Right kidney (tissue), 1 donor: Measurements from ENCODE around the gene RNF128.
A peak's percentile ranks its signal among the peaks of the same experiment; 100 is the strongest.
"Not testable (repeated sequence)": the region's sequence is repeated elsewhere in the genome, so short reads cannot be mapped to it uniquely, and the experiment has no call there.

Experiments
- DNase-seq: peaks from one replicate; pipeline ENCODE4 v3.0.0-alpha.2; 2016

Gene RNF128

GRCh38 chrX:106742805-106743204, 16.3 kb downstream of the RNF128 start:
- no peak for DNase-seq

DNA sequence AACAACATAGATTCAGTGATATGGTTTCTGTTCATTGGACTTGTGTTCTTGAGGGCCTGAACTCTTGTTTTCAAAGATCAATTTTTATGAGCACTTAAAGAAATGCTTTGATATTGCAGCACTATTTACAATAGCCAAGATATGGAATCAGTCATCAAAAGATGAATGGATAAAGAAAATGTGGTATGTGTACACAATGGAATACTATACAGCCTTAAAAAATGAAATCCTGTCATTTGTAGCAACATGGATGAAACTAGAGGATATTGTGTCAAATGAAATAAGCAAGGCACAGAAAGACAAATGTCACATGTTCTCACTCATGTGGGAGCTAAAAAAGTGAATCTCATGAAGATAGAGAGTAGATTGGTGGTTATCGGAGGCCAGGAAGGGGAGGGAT, 21.9 kb downstream of the RNF128 start:
- DNase-seq = no peak

DNA sequence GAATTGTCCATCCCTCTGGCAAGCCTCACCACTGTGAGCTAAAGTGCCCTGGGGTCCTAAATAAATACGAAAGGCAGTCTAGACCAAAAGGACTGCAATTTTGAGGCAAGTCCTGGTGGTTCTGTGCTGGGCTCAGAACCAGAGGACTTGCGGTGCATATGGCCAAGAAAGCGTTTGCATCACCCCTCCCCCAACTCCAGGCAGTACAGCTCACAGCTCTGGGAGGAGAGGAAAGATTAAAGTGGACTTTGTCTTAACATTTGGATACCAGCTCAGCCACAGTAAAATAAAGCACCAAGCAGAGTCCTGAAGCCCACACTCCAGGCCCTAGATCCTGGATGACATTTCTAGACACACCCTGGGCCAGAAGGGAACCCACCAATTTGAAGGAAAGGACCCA, 24.9 kb downstream of the RNF128 start:
- DNase-seq = no peak

DNA sequence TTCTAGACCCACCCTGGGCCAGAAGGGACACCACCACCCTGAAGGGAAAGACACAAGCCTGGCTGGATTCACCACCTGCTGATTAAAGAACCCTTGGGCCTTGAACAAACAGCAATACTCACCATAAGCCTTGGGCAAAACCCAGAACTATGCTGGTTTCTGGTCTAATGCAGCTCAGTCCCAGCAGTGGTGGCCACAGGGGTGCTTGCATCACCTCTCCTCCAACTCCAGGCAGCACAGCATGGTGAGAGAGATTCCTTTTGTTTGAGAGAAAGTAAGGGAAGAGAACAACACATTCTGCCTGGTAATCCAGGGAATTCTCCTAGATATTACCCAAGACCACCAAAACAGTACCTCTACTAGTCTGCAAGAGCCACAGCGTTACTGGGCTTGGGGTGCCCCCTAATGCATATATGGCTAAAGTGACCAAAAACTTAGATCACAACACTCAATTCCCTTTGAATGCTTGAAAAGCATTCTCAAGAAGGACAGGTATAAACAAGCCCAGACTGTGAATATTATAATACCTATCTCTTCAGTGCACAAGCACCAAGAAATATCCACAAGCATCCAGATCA, 25.7 kb downstream of the RNF128 start:
- DNase-seq = peak; percentile 1

DNA sequence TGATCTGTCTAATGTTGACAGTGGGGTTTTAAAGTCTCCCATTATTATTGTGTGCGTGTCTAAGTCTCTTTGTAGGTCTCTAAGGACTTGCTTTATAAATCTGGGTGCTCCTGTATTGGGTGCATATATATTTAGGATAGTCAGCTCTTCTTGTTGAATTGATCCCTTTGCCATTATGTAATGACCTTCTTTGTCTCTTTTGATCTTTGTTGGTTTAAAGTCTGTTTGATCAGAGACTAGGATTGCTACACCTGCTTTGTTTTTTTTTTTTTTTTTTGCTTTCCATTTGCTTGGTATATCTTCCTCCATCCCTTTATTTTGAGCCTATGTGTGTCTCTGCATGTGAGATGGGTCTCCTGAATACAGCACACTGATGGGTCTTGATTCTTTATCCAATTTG, 42.8 kb downstream of the RNF128 start:
- DNase-seq = not testable (repeated sequence)

DNA sequence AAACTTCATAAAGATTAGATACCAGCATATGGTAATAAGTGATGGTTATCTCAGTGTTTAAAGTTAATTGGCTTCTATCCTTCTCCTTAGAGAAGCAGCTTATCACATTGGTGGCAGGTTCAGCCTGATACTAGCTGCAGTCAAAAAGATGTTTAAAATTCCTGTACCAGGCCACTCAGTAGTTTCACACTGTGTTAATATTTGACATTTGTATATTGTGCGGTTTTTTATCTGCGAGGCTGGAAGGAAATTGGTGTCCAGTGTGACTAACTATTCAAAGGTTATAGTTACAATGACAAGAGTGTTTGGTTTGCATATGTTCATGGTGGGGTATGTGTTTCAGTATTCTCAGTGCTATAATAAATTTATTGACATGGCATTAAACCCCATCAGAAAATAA, 48.5 kb downstream of the RNF128 start:
- no peak for DNase-seq

DNA sequence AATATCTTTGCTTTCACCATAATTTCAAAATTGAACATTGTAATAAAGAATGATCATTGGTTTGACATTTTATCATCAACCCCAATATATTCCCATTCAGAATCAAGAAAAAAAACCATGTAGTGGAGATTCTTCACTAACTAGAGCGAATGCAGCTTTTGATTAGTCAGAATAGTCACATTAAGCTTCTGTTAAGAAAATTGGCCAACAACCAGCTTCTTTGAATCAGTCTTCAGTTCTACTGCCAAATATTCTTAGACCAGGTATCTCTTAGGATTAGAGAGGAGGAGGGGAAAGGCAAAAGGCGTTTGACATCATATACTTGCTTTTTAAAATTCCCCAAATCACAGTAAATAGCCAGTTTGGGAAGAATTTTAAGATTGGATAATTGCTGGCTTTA, 53.8 kb downstream of the RNF128 start:
- DNase-seq = no peak

GRCh38 chrX:106780664-106781377, 54.3 kb downstream of the RNF128 start:
- DNase-seq = no peak

GRCh38 chrX:106783716-106784115, 57.2 kb downstream of the RNF128 start:
- DNase-seq = no peak

DNA sequence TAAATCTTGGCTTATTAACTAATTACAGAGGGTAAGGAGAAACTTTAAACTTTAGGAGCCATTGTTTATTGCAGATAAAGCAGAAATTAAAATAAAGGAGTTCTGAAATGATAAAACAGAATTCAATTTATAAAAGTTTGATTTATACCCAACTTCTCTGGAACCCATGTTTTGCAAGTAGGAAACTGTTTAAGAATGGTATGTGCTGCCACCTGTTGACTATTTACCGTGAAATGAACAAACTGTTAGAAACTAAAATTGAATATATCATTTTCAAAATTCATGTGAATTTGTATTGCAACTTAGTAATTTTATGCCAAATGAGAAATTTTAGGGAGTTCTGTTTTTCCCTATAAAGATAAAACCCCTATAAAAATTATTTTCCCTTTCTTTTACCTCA, 65.0 kb downstream of the RNF128 start:
- no peak for DNase-seq

DNA sequence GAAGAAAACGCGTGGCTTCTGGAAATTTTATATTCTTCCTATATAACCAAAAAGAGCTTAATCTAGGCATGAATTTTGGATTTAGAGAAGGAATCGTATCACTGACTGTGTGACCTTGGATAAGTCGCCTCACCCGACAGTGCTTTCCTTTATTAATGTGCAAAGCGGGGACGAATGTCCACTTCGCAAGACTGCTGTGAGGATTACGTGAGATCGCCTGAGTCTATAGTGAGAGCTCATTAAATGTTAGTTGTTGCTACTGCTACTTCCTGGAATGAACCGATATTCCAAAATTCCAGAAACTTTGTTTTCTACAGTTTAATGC, 75.5 kb downstream of the RNF128 start:
- peak; percentile 30 for DNase-seq

GRCh38 chrX:106802388-106803275, 76.1 kb downstream of the RNF128 start, which contains the start of gene TBC1D8B:
Gene TBC1D8B, plus strand, starts transcription at chrX:106802673. Its CDS starts 181 bp downstream, at chrX:106802854.
- peak; percentile 74 for DNase-seq

DNA sequence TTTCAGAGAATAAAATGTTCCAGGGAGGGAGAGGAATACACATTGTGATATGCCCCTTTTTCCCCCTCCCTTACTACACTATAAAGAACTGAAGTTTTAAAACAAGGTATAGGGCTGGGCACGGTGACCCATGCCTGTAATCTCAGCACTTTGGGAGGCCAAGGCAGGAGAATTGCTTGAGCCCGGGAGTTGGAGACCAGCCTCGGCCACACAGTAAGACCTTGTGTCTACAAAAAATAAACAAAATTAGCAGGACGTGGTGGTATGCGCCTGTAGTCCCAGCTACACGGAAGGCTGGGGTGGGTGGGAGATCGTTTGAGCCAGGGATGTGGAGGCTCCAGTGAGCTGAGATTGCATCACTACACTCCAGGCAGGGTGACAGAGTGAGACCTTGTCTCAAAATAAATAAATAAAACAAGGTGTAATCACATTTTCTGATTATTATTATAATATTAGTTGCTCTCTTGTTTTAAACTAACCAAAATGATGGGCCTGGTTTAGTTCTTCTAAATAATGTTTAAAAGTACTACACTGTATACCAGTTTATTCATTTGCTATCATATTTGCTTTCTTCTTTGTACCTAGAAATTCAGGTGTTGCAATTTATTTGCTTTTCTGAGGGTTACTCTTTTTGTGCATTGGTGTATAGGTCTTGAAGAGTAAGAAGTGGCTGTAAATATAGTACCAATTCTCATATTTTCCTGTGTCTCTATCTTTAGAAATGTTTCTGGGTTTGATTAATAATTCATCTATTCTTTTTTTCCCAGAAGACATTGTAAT, 84.8 kb downstream of the RNF128 start:
- DNase-seq = no peak

GRCh38 chrX:106812930-106813329, 86.4 kb downstream of the RNF128 start:
- not testable (repeated sequence) for DNase-seq

DNA sequence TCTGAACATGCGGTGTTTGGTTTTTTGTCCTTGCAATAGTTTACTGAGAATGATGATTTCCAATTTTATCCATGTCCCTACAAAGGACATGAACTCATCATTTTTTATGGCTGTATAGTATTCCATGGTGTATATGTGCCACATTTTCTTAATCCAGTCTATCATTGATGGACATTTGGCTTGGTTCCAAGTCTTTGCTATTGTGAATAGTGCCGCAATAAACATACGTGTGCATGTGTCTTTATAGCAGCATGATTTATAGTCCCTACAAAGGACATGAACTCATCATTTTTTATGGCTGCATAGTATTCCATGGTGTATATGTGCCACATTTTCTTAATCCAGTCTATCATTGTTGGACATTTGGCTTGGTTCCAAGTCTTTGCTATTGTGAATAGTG, 87.6 kb downstream of the RNF128 start:
- not testable (repeated sequence) for DNase-seq
